ENCODE measurements around the gene DMWD. TPM values are rescaled to one million over a fixed set of nuclear protein-coding genes. Genes with fewer than 3 reads are reported as not detected.

Gene DMWD
- total RNA-seq, 2 experiments from 2014 or later: 23.5 to 26.0 TPM

- Mint-ChIP-seq H3K4me3 (no peak overlapping the region), H3K4me1 (ENCODE audit: low read depth) (no peaks in the 10 kb centered on the region), H3K27me3 (no peaks in the 10 kb centered on the region), H3K9me3 (no peaks in the 10 kb centered on the region), H3K36me3 (ENCODE audit: low read depth) (peaks cover 46% of the 10 kb centered on the region), H3K27ac (no peak overlapping the region)
- ChIA-PET POLR2A (interaction anchor here (1.2 to 2.1 kb wide), 4 partner anchors 8 to 30 kb away, joined by 4 to 8 read pairs (median 4); no protein-coding TSS in a partner anchor), CTCF (interaction anchor here (1.1 to 4.7 kb wide), 3 partner anchors 8 to 26 kb away, joined by 3 to 35 read pairs (median 4); no protein-coding TSS in a partner anchor)
- intact Hi-C loops (cut with micrococcal nuclease): no loop called here
- no peak for DNase-seq
- TF ChIP-seq, protein P1, sequence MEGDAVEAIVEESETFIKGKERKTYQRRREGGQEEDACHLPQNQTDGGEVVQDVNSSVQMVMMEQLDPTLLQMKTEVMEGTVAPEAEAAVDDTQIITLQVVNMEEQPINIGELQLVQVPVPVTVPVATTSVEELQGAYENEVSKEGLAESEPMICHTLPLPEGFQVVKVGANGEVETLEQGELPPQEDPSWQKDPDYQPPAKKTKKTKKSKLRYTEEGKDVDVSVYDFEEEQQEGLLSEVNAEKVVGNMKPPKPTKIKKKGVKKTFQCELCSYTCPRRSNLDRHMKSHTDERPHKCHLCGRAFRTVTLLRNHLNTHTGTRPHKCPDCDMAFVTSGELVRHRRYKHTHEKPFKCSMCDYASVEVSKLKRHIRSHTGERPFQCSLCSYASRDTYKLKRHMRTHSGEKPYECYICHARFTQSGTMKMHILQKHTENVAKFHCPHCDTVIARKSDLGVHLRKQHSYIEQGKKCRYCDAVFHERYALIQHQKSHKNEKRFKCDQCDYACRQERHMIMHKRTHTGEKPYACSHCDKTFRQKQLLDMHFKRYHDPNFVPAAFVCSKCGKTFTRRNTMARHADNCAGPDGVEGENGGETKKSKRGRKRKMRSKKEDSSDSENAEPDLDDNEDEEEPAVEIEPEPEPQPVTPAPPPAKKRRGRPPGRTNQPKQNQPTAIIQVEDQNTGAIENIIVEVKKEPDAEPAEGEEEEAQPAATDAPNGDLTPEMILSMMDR (IDR thresholded peaks at IDR 0.05): no peak
- no peak for ATAC-seq
Observed at GRCh38 chr19:45825263-45825605, 32.6 kb upstream of the DMWD start.

- Mint-ChIP-seq H3K36me3 (ENCODE audit: low read depth) (peaks cover 45% of the 10 kb centered on the region), H3K4me3 (no peak overlapping the region), H3K27ac (no peak overlapping the region), H3K27me3 (no peaks in the 10 kb centered on the region), H3K9me3 (no peaks in the 10 kb centered on the region), H3K4me1 (ENCODE audit: low read depth) (no peaks in the 10 kb centered on the region)
- intact Hi-C loops (cut with micrococcal nuclease): no loop called here
- CTCF ChIA-PET: interaction anchor here (1.1 to 4.7 kb wide), 3 partner anchors 7 to 25 kb away, joined by 3 to 35 read pairs (median 4); no protein-coding TSS in a partner anchor
- ATAC-seq (no peak), DNase-seq (no peak)
- POLR2A ChIA-PET: interaction anchor here (0.7 to 1.7 kb wide), 4 partner anchors 25 to 204 kb away, joined by 3 to 4 read pairs (median 4); no protein-coding TSS in a partner anchor
- TF ChIP-seq, protein P1 (IDR thresholded peaks at IDR 0.05): no peak
Observed at GRCh38 chr19:45824531-45825262, 32.1 kb upstream of the DMWD start.

GRCh38 chr19:45824041-45824471, 31.4 kb upstream of the DMWD start:
- ATAC-seq (no peak), DNase-seq (no peak)
- no peak overlapping the region for H3K27ac Mint-ChIP-seq
- POLR2A ChIA-PET: interaction anchor here (0.7 to 1.7 kb wide), 5 partner anchors 8 to 203 kb away, joined by 3 to 4 read pairs (median 3); partner anchors contain the start of gene RSPH6A
- peaks cover 39% of the 10 kb centered on the region for H3K36me3 Mint-ChIP-seq (ENCODE audit: low read depth)
- CTCF ChIA-PET: interaction anchor here (1.0 to 4.7 kb wide), 5 partner anchors 7 to 58 kb away, joined by 3 to 35 read pairs (median 4); no protein-coding TSS in a partner anchor
- H3K9me3 Mint-ChIP-seq: no peaks in the 10 kb centered on the region
- no peaks in the 10 kb centered on the region for H3K4me1 Mint-ChIP-seq (ENCODE audit: low read depth)
- TF ChIP-seq, protein P1 (IDR thresholded peaks at IDR 0.05): no peak
- H3K27me3 Mint-ChIP-seq: no peaks in the 10 kb centered on the region
- no peak overlapping the region for H3K4me3 Mint-ChIP-seq
- intact Hi-C loops (cut with micrococcal nuclease): no loop called here

DNA sequence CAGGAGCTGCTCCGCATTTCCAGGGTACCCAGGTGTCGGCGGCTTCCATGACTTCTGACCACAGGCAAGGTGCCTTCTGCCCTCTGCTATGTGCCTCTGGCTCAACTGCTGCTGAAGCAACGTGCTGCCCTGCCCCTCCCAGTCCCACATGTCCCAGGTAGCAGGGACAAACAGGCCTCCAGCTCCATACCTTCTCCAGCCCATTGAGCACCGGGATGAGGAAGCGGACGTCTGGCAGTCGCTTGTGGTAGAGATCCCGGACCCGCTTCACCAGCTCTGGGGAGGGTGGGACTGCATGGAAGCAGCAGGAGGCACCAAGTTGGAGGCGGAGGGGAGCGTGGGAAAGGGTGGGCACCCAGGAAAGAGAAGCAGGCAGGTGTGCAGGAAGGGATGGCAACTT, 30.5 kb upstream of the DMWD start:
- Mint-ChIP-seq H3K4me3 (no peak overlapping the region), H3K4me1 (ENCODE audit: low read depth) (no peaks in the 10 kb centered on the region), H3K27ac (no peak overlapping the region), H3K36me3 (ENCODE audit: low read depth) (peaks cover 31% of the 10 kb centered on the region), H3K9me3 (no peaks in the 10 kb centered on the region), H3K27me3 (no peaks in the 10 kb centered on the region)
- DNase-seq (no peak), ATAC-seq (no peak)
- TF ChIP-seq, protein P1 (IDR thresholded peaks at IDR 0.05): no peak
- ChIA-PET POLR2A (interaction anchor here (0.8 to 0.9 kb wide), 2 partner anchors 8 to 9 kb away, joined by 3 read pairs; partner anchors contain the start of gene RSPH6A), CTCF (interaction anchor here (1.0 to 1.7 kb wide), 3 partner anchors 9 to 59 kb away, joined by 3 to 7 read pairs (median 4); no protein-coding TSS in a partner anchor)
- intact Hi-C loops (cut with micrococcal nuclease): no loop called here

DNA sequence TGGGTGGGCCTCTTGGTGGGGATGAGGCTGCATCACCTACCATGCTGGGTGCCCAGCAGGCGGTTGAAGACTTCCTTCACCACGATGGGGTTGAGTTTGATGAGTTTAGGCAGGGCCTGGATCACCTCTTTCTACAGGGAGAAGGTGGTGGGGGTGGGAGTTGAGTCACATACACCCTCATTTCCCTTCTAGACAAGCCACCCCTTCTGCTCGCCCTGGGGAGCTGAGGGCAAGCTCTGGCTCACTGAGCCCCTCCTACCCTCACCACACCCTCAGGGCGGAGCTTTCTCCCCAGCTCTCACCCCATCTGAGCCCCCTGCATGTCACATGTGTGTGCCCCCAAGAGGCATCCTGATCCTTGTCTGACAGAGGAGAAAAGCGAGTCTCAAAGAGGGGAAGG, 30.1 kb upstream of the DMWD start:
- Mint-ChIP-seq H3K9me3 (no peaks in the 10 kb centered on the region), H3K27ac (no peak overlapping the region), H3K4me3 (no peak overlapping the region), H3K36me3 (ENCODE audit: low read depth) (peaks cover 28% of the 10 kb centered on the region), H3K4me1 (ENCODE audit: low read depth) (no peaks in the 10 kb centered on the region), H3K27me3 (no peaks in the 10 kb centered on the region)
- intact Hi-C loops (cut with micrococcal nuclease): no loop called here
- POLR2A ChIA-PET: no interaction called here
- TF ChIP-seq, protein P1 (IDR thresholded peaks at IDR 0.05): no peak
- ATAC-seq (no peak), DNase-seq (no peak)
- CTCF ChIA-PET: interaction anchor here (1.0 to 1.7 kb wide), 3 partner anchors 9 to 59 kb away, joined by 3 to 7 read pairs (median 4); no protein-coding TSS in a partner anchor

Measured in activated CD8-positive, alpha-beta T cell treated with anti-CD3 and anti-CD28 coated beads for 36 hours (primary cell).